Tibial artery (tissue), 4 donors: ENCODE data around the gene APBA2.
A peak's percentile ranks its signal among the peaks of the same experiment; 100 is the strongest.

Experiments
- DNase-seq, 2 donors: peaks; one replicate each; pipeline ENCODE4 v3.0.0-alpha.2; 2019
- H3K27ac ChIP-seq, 2 donors: fragments of 200-600 bp; sonication (generic) in 1 of 2; 1 replicate in 1 of 2; 2 replicates in 1 of 2; pipeline ENCODE4 v1.5.1; 2018 to 2019; ENCODE audit warnings: mild to moderate bottlenecking in 1 of 2
- H3K27me3 ChIP-seq, 2 donors: fragments of 200-600 bp; sonication (generic) in 1 of 2; one replicate each; pipeline versions ENCODE4 v1.5.1 to v1.6.0; 2016 to 2019
- H3K36me3 ChIP-seq, 3 donors: fragments of 200-600 bp; sonication (generic) in 2 of 3; one replicate each; pipeline ENCODE4 v1.5.1; 2016 to 2019; ENCODE audit warnings: mild to moderate bottlenecking in 2 of 3
- H3K4me1 ChIP-seq, 4 donors: fragments of 200-600 bp; sonication (generic) in 2 of 4; 1 replicate in 3 of 4; 2 replicates in 1 of 4; pipeline ENCODE4 v1.5.1; 2016 to 2019
- H3K4me3 ChIP-seq, 2 donors: fragments of 200-600 bp; sonication (generic) in 1 of 2; 1 replicate in 1 of 2; 2 replicates in 1 of 2; pipeline ENCODE4 v1.5.1; 2018 to 2019; ENCODE audit warnings: mild to moderate bottlenecking in 2 of 2
- H3K9me3 ChIP-seq, 3 donors: fragments of 200-600 bp; sonication (generic) in 1 of 3; one replicate each; pipeline ENCODE4 v1.5.1; 2016 to 2019
- intact Hi-C: fragments of 100-400 bp; cut with DNase I; formaldehyde crosslinking; loops from one replicate; pipeline ENCODE4 v1.15.0; 2023; ENCODE audit warnings: low total_unique reads
- TF ChIP-seq, protein P1 (sequence below), 2 experiments: fragments of 200-600 bp in 1 of 2; fragments of 450-650 bp in 1 of 2; IDR thresholded peaks; one replicate each; pipeline ENCODE4 v1.5.1; 2017 to 2019; ENCODE audit warnings: antibody characterized with exemption in 2 of 2, mild to moderate bottlenecking in 1 of 2, moderate library complexity in 1 of 2

APBA2 gene

DNA sequence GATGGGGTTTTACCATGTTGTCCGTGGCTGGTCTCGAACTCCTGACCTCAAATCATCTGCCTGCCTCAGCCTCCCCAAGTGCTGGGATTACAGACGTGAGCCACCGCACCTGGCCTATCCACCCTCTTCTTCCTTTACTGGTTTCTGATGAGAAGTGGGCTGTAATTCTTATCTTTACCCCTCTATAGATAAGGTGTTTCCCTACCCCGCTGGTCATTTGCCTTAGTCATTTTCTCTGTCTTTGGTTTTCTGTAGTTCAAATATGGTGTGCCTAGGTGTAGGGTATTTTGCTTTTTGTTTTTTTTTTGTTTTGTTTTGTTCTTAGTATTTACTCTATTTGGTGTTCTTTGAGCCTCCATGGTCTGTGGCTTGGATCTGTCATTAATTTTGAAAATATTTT, 41.3 kb downstream of the APBA2 start:
- Histone ChIP-seq H3K36me3 (no peaks in the 10 kb centered on the region), H3K4me1 (no peaks in the 10 kb centered on the region), H3K4me3 (no peak overlapping the region), H3K9me3 (no peaks in the 10 kb centered on the region), H3K27me3 (peaks cover 0 to 4% of the 10 kb centered on the region in 2 donors), H3K27ac (no peak overlapping the region)
- peak in 1 of 2 donors; percentile 20 for DNase-seq
- TF ChIP-seq, protein P1, sequence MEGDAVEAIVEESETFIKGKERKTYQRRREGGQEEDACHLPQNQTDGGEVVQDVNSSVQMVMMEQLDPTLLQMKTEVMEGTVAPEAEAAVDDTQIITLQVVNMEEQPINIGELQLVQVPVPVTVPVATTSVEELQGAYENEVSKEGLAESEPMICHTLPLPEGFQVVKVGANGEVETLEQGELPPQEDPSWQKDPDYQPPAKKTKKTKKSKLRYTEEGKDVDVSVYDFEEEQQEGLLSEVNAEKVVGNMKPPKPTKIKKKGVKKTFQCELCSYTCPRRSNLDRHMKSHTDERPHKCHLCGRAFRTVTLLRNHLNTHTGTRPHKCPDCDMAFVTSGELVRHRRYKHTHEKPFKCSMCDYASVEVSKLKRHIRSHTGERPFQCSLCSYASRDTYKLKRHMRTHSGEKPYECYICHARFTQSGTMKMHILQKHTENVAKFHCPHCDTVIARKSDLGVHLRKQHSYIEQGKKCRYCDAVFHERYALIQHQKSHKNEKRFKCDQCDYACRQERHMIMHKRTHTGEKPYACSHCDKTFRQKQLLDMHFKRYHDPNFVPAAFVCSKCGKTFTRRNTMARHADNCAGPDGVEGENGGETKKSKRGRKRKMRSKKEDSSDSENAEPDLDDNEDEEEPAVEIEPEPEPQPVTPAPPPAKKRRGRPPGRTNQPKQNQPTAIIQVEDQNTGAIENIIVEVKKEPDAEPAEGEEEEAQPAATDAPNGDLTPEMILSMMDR (IDR thresholded peaks at IDR 0.05): no peak
- intact Hi-C loops: no loop called here

DNA sequence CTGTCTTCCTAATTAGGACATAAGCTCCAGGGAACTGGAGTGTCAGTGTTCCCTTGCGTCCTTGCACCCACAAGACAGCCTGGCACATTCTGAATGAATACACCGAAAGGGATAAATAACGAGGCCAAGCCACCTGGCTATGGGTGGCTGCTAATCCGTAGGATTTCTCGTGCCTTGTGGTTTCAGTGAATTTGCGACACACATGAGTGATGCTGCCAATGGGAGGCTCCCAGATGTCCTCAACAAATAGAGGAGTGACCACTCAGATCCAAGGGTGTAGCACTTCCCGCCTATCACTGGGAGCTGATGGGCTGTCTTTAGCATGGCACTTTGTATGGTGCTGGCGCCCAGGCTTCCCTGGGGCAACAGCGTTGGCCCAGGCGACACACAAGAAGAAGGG, 43.4 kb downstream of the APBA2 start:
- Histone ChIP-seq H3K4me1 (no peaks in the 10 kb centered on the region), H3K36me3 (no peaks in the 10 kb centered on the region), H3K9me3 (no peaks in the 10 kb centered on the region), H3K4me3 (no peak overlapping the region), H3K27me3 (peaks cover 0 to 4% of the 10 kb centered on the region in 2 donors), H3K27ac (no peak overlapping the region)
- TF ChIP-seq, protein P1 (IDR thresholded peaks at IDR 0.05): no peak
- DNase-seq: peak in 1 of 2 donors; percentile 10
- intact Hi-C loops: no loop called here

DNA sequence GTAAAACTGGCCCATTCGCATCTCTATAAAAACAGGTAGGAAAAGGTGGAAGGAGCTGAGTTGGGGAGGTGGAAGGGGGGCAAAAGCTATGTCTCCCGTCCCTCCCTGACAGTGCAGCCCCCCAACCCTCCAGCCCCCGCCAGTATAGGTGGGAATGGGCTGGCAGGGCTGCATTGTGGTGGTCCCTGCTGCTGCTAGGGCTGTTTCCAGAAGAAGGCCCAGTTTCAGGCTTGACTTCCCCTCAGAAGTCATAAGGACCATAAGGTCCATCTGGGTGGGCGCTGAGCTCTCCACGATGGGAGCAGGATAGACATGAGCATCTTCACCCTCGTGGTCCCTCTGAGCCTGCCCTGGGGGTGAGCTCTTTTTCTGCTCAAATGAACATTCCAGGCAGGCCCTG, 44.2 kb downstream of the APBA2 start:
- no peaks in the 10 kb centered on the region for H3K9me3 ChIP-seq
- peak in 1 of 2 donors; percentile 17 for DNase-seq
- H3K36me3 ChIP-seq: no peaks in the 10 kb centered on the region
- no peak overlapping the region for H3K4me3 ChIP-seq
- intact Hi-C loops: no loop called here
- no peaks in the 10 kb centered on the region for H3K4me1 ChIP-seq
- H3K27me3 ChIP-seq: peaks cover 0 to 4% of the 10 kb centered on the region in 2 donors
- H3K27ac ChIP-seq: no peak overlapping the region
- TF ChIP-seq, protein P1 (IDR thresholded peaks at IDR 0.05): no peak

DNA sequence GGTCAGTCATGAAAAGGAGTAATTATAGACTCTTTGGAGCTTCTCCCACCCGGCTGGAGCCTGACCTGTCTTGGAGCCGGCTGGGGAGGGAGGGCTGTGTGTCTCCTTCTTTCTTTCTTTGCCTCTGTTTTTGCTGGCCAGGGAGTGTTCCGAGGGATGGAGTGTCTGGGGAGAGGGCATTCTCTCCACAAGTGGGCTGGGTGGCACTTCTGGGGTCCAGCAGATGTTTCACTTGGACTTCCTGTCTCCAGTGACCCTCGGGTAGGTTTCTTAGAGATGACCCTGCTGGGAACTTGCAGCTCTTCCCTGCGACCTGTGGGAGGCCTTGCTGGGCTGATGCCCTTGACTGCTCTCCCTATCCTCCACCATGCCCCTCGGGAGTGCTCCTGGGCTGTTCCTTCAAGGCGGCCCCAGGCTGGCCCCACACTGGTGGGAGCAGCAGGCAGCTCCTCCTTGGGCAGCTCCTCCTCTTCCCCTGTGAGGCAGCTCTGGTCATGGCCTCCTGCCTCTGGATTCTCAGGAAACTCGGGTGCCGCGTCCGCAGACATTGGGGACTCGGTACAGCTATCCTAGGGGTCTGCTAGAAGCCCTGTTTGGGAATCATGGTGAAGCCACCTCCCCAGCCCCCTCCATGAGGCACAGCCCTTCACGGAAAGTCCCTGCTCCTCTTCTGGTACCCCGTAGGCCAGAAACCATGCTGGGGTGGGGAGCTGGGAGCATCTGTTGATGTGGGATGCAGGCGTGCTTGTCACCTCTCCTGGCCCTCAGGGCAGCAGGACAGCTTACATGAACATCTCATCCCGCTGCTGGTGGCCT, 44.9 kb downstream of the APBA2 start:
- TF ChIP-seq, protein P1 (IDR thresholded peaks at IDR 0.05): no peak
- peaks cover 0 to 4% of the 10 kb centered on the region in 2 donors for H3K27me3 ChIP-seq
- H3K9me3 ChIP-seq: no peaks in the 10 kb centered on the region
- no peaks in the 10 kb centered on the region for H3K36me3 ChIP-seq
- H3K4me1 ChIP-seq: no peaks in the 10 kb centered on the region
- no peak overlapping the region for H3K27ac ChIP-seq
- no peak overlapping the region for H3K4me3 ChIP-seq
- peak in 1 of 2 donors; percentile 52 for DNase-seq
- intact Hi-C loops: no loop called here

DNA sequence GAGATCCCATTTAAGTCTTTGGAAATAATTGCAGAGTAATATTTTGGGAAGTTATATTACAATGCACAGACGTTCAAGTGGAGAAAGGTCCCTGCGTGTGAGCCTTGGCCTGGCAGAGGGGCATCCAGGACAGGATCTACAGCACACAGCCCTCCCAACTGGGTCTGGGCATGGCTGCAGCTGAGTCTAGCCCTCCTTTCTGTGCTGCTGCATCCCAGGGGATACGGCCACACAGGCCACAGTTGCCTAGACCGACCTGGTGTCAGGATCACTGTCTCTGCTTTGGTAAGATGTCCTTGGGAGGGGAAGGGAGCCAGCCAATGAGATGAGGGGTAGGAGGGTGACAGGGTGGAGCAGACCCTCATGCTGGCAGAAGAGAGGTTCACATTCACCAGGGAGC, 46.1 kb downstream of the APBA2 start:
- no peak overlapping the region for H3K27ac ChIP-seq
- TF ChIP-seq, protein P1 (IDR thresholded peaks at IDR 0.05): no peak
- H3K9me3 ChIP-seq: no peaks in the 10 kb centered on the region
- no peak overlapping the region for H3K4me3 ChIP-seq
- H3K27me3 ChIP-seq: peaks cover 0 to 4% of the 10 kb centered on the region in 2 donors
- H3K4me1 ChIP-seq: no peaks in the 10 kb centered on the region
- DNase-seq: no peak
- no peaks in the 10 kb centered on the region for H3K36me3 ChIP-seq
- intact Hi-C loops: no loop called here
